HG03108 (cell line): Measurements from ENCODE around the gene IFT20.
A peak's percentile ranks its signal among the peaks of the same experiment; 100 is the strongest.

Experiments used
- ATAC-seq: cut with Tn5 transposase; IDR thresholded peaks from one replicate; pipeline ENCODE4 v1.9.1; 2021; ENCODE audit warnings: moderate library complexity; ENCODE audit not compliant: unreplicated experiment

The IFT20 gene

GRCh38 chr17:28338056-28338768 is 2.9 kb upstream of the IFT20 start:
- ATAC-seq: no peak

- no peak for ATAC-seq
These were observed 943 bp upstream of the IFT20 start for GRCh38 chr17:28335959-28336871.

- ATAC-seq: no peak
These were observed 539 bp downstream of the IFT20 start for GRCh38 chr17:28334666-28335200.

- ATAC-seq: no peak
These were observed 1.1 kb downstream of the IFT20 start for GRCh38 chr17:28334171-28334570.

DNA sequence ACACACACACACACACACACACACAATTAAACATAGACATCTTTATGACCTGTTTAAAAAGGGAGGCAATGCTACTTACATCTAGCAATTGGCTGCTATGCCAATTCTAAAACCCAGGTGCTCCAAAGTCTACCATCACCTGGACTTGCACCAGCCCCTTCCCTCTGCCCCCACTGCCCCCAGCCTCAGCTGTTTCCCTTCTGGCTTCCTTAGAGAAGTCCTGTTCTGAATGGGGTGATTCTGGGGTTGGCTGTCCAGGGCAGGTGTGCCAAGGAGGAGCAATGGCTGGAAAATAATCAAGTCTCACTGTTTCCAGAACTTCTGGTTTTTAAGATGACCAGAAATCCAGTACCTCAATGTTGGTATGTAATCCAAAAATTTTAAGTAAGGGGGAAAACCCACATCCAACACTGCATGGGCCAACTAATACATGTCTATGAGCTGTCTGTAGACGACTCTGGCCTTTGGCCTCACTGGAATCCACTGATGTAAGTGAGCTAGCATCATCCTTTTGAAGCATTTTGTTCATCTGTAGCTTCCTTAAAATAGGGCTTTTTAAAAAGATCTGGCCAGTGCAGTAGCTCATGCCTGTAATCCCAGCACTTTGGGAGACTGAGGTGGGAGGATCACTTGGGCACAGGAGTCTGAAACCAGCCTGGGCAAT is 2.1 kb downstream of the IFT20 start:
- no peak for ATAC-seq

DNA sequence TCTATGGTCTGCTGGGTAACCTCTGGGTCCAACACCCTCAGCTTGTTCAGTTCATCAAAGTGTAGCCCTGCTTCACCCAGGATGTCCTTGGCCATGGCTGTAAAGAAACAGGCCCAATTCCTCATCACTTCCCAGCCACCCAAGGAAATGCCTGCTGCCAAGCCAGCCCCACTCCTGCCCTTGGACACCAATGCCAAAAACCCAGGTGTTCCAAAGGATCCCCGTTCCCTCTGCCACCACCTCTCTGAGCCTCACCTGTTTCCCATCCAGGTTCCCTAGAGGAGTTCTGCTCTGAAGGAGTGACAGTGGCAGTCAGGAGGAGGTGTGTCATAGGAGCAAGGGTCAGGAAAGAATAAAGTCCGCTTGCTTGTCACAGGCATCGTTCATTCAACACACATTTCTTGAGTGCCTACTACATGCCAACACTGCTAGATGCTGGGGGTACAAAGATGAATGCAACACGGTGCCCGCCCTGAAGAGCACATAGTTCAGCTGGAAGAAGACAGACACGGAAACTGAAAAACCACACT is 3.3 kb downstream of the IFT20 start:
- ATAC-seq: no peak

DNA sequence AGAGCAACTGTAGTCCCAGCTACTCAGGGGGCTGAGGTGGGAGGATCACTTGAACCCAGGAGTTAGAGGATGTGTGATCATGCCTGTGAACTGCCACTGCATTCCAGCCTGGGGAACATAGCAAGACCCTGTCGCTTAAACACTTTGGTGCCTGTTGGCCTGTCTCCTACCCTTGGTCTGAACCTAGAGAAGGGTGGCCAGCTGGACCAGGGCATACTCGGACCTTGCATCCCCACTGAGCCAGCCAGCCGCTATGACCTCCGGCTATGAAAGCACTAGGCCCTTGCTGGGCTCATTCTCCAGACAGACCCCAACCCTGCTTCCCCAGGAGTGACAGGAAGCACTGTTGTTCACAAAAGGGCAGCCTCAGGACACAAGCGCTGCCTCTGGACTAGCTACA is 4.6 kb downstream of the IFT20 start:
- no peak for ATAC-seq

GRCh38 chr17:28328325-28328724 is 6.9 kb downstream of the IFT20 start:
- ATAC-seq: no peak

DNA sequence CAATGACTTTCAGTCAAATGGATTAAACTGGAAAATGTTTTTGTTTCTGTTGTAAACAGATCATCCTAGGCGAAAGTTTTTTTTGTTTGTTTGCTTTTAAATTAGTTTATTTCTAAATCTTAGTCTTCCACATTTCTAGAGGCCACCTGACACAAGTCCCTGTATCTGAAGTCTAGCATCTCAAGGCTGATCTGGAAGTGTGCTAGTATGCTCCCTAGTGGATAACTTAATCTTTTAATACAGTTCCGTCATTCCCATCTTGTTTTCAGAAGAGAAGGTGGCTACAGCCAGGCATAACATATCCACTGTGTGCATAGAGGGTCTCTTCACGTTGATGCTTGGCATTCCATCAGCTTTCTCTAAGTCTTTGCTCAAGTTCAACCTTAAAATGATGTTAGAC is 7.6 kb downstream of the IFT20 start:
- no peak for ATAC-seq

- ATAC-seq: no peak
These were observed 8.2 kb downstream of the IFT20 start for GRCh38 chr17:28327031-28327607.

DNA sequence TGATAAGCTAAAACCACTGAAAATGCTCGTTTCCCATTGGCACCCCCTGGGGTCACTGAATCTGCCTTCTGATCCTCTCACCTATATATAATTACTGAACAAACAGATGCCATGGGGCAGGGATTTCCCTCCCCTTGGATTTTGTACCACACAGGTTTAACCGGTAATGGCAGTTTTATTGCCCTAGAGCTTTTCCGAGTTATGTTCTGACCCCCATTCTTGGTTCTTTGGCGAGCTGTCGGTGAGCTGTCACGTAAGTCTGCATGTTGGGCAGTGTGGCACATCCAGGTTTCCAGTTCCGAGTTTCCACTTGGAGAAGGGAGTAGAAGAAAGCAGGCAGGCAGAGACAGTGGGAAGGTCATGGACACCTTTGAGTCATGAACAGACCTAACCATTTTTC is 9.2 kb downstream of the IFT20 start:
- no peak for ATAC-seq

DNA sequence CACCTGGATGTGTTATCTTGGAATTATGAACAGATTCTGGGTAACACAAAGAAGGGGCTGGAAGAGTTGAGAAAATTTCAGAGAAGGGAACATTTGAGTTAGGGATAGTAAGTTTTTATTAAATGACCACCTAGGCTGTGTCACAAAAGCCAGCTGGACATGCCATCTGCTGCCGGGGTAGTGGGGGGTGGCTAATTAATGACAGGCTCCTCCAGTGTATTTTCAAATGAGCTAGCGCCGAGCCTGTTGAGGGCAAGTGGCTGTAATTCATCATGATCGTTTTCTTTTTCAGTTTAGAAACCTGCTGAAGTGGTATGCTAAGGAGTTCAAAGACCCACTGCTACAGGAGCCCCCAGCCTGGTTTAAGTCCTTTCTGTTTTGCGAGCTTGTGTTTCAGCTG is 10.1 kb downstream of the IFT20 start:
- no peak for ATAC-seq

DNA sequence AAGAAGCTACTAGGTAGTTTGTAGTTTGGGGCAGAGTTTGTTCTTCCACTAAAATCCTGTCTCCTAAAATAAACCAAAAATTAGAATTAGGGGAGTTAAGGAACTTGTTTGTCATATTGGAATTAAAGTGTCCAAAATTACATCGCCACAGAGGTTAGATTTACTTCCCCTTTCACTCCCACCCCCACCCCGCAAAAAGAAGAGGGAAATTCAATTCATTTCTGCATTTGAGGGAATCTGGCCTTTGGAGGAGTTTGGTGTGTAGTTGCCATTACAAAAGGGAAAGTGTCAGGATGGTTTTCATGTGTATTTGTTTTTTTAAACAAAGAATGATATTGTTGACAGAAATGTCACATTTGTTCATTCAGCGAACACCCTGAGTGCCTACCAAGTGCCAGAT is 10.5 kb downstream of the IFT20 start:
- no peak for ATAC-seq

GRCh38 chr17:28324267-28324745 is 11.0 kb downstream of the IFT20 start:
- no peak for ATAC-seq

GRCh38 chr17:28320215-28321061 is 14.8 kb downstream of the IFT20 start:
- ATAC-seq: no peak

GRCh38 chr17:28319598-28319935 is 15.7 kb downstream of the IFT20 start:
- ATAC-seq: no peak

DNA sequence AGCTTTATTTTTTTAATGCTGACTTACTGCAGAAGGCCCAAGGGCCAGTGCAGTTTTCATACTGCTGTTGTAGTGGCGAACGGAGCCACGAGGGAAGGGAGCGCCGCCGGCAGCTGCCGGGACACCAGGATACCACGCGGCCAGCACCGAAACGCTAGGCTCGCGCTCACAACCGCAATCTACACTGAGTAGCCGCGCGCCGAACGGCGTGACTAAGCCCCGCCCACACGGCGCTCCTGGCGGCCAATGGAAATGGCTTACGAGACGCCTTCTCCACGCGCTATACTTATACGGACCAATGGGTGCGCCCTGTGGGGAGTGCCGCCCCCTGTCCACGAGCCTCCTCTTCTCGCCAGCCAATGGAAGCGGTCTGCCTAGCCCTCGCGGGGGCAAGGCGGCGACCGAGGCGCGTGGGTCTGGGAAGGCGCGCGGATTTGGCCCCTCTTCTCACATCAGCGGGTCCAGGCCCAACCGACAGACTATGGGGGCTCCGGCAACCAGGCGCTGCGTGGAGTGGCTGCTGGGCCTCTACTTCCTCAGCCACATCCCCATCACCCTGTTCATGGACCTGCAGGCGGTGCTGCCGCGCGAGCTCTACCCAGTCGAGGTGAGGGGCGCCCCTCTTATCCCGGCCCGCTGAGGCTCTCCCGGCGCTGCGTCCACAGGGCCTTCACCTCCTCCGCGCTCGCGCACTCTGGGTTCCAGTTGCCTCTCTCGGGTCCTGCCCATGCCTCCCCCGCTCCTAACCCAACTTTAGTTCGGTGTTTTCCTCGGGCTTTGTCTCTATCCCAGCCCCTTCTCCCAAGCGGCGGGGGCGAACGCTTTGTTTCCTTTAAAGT is 16.3 kb downstream of the IFT20 start, which contains the start of gene TMEM97:
Gene TMEM97 (plus strand): TSS at position 442 of the 839 bp plus-strand sequence. CDS start 40 bp downstream, at position 482.
- ATAC-seq: peak; percentile 95

DNA sequence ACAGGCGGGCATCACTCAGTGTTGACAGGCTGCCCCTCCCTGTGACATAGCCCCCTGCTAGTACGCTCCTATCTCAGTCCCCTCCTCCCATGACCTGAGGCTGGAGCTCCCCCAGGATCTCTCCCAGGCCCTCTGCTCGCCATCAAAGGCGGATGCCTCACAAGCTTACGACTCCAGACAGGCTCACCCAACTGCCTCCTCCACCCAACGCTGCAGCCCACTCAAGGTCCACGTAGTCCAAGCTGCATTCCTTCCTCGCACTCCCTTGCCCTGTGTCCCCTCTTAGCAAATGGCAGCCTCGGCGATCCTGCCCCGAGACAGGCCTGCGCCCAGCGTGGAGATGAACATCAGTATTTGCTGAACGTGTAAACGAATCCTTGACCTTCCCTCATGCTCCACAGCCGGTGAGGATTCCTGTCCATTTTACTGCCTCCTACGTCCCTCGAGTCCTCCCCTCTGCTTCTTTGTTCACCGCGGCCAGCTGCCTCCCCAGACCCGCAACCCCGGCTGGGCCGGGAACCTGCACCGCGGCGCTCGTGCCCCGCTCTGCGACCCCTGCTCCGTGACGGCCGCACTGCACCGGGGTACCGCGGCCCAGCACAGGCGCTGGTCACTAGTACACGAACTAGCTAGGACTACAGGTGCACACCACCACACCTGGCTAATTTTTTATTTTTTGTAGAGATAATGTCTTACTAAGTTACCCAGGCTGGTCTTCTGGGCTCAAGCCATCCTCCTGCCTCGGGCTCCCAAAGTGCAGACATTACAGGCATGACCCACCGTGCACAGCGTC is 17.1 kb downstream of the IFT20 start:
- peak; percentile 10 for ATAC-seq
